NCI-H146 (cell line): ENCODE data around the gene RASD2.
A peak's percentile ranks its signal among the peaks of the same experiment; 100 is the strongest.

Experiments used
- DNase-seq: peaks from one replicate; lab custom pipeline; 2025; lab: John Stamatoyannopoulos, UW

Gene RASD2

GRCh38 chr22:35560366-35560765 lies 19.7 kb downstream of the RASD2 start:
- no peak for DNase-seq

GRCh38 chr22:35560824-35561223 lies 20.2 kb downstream of the RASD2 start:
- DNase-seq = no peak

GRCh38 chr22:35561796-35562526 lies 21.3 kb downstream of the RASD2 start:
- no peak for DNase-seq

GRCh38 chr22:35563211-35563610 lies 22.6 kb downstream of the RASD2 start:
- no peak for DNase-seq

- DNase-seq = no peak
Measured at GRCh38 chr22:35564975-35565867, 24.6 kb downstream of the RASD2 start.

GRCh38 chr22:35567351-35568141 lies 26.9 kb downstream of the RASD2 start:
- peak; percentile 16 for DNase-seq

- no peak for DNase-seq
Measured at GRCh38 chr22:35568751-35569739, 28.4 kb downstream of the RASD2 start.

- DNase-seq = no peak
Measured at GRCh38 chr22:35569916-35570315, 29.3 kb downstream of the RASD2 start.

- DNase-seq = no peak
Measured at GRCh38 chr22:35570686-35571194, 30.1 kb downstream of the RASD2 start.

- DNase-seq = no peak
Measured at GRCh38 chr22:35572556-35572955, 31.9 kb downstream of the RASD2 start.

GRCh38 chr22:35575116-35575748 lies 34.6 kb downstream of the RASD2 start:
- DNase-seq = no peak

- no peak for DNase-seq
Measured at GRCh38 chr22:35576671-35577070, 36.0 kb downstream of the RASD2 start.

- DNase-seq = no peak
Measured at GRCh38 chr22:35577799-35578659, 37.4 kb downstream of the RASD2 start.

GRCh38 chr22:35578836-35579575 lies 38.4 kb downstream of the RASD2 start:
- no peak for DNase-seq

GRCh38 chr22:35580351-35581022 lies 39.9 kb downstream of the RASD2 start:
- DNase-seq = no peak

- no peak for DNase-seq
Measured at GRCh38 chr22:35581023-35581413, 40.4 kb downstream of the RASD2 start.

GRCh38 chr22:35582218-35582860 lies 41.7 kb downstream of the RASD2 start:
- DNase-seq = no peak
